ENCODE data around the gene SLC16A10.

Gene SLC16A10

GRCh38 chr6:111222341-111222740 is 135.0 kb downstream of the SLC16A10 start:
- TF ChIP-seq CTCF (IDR thresholded peaks at IDR 0.05; ENCODE audit: low read depth, low read length), result no peak

GRCh38 chr6:111228094-111228493 is 140.8 kb downstream of the SLC16A10 start:
- Histone ChIP-seq H3K27ac (no peak overlapping the region), H3K9me3 (ENCODE audit: severe bottlenecking) (no peaks in the 10 kb centered on the region), H3K27me3 (ENCODE audit: insufficient read depth, low read depth, severe bottlenecking) (no peaks in the 10 kb centered on the region), H3K36me3 (no peaks in the 10 kb centered on the region), H3K4me3 (ENCODE audit: low read depth, low read length) (no peak overlapping the region)
- no peak for TF ChIP-seq CTCF (IDR thresholded peaks at IDR 0.05; ENCODE audit: low read depth, low read length)
- DNase-seq, result no peak

More at GRCh38 chr6:111222341-111222740, 135.0 kb downstream of the SLC16A10 start:
- H3K9me3 ChIP-seq (ENCODE audit: severe bottlenecking), result no peaks in the 10 kb centered on the region
- DNase-seq, result no peak
- H3K27me3 ChIP-seq (ENCODE audit: insufficient read depth, low read depth, severe bottlenecking), result no peaks in the 10 kb centered on the region
- no peak overlapping the region for H3K27ac ChIP-seq
- H3K36me3 ChIP-seq, result no peaks in the 10 kb centered on the region
- H3K4me3 ChIP-seq (ENCODE audit: low read depth, low read length), result no peak overlapping the region

GRCh38 chr6:111230351-111231089 is 143.2 kb downstream of the SLC16A10 start:
- H3K9me3 ChIP-seq (ENCODE audit: severe bottlenecking), result no peaks in the 10 kb centered on the region
- no peaks in the 10 kb centered on the region for H3K36me3 ChIP-seq
- no peak for TF ChIP-seq CTCF (IDR thresholded peaks at IDR 0.05; ENCODE audit: low read depth, low read length)
- no peak for DNase-seq
- no peak overlapping the region for H3K4me3 ChIP-seq (ENCODE audit: low read depth, low read length)
- no peak overlapping the region for H3K27ac ChIP-seq
- H3K27me3 ChIP-seq (ENCODE audit: insufficient read depth, low read depth, severe bottlenecking), result no peaks in the 10 kb centered on the region

GRCh38 chr6:111231090-111231459 is 143.8 kb downstream of the SLC16A10 start:
- H3K36me3 ChIP-seq, result no peaks in the 10 kb centered on the region
- H3K27ac ChIP-seq, result no peak overlapping the region
- H3K9me3 ChIP-seq (ENCODE audit: severe bottlenecking), result no peaks in the 10 kb centered on the region
- TF ChIP-seq CTCF (IDR thresholded peaks at IDR 0.05; ENCODE audit: low read depth, low read length), result no peak
- H3K4me3 ChIP-seq (ENCODE audit: low read depth, low read length), result no peak overlapping the region
- no peak for DNase-seq
- H3K27me3 ChIP-seq (ENCODE audit: insufficient read depth, low read depth, severe bottlenecking), result no peaks in the 10 kb centered on the region

GRCh38 chr6:111237852-111238251 is 150.5 kb downstream of the SLC16A10 start:
- Histone ChIP-seq H3K27ac (no peak overlapping the region), H3K27me3 (ENCODE audit: insufficient read depth, low read depth, severe bottlenecking) (no peaks in the 10 kb centered on the region), H3K9me3 (ENCODE audit: severe bottlenecking) (no peaks in the 10 kb centered on the region), H3K4me3 (ENCODE audit: low read depth, low read length) (no peak overlapping the region), H3K36me3 (no peaks in the 10 kb centered on the region)
- DNase-seq, result no peak
- TF ChIP-seq CTCF (IDR thresholded peaks at IDR 0.05; ENCODE audit: low read depth, low read length), result no peak

Data from WERI-Rb-1 (cell line).